HK-2 (cell line): Measurements from ENCODE around the gene CASTOR1.

Experiments used
- DNase-seq: peaks from one replicate; pipeline ENCODE4 v3.0.0-alpha.2; 2018; ENCODE audit not compliant: unreplicated experiment

CASTOR1 gene

DNA sequence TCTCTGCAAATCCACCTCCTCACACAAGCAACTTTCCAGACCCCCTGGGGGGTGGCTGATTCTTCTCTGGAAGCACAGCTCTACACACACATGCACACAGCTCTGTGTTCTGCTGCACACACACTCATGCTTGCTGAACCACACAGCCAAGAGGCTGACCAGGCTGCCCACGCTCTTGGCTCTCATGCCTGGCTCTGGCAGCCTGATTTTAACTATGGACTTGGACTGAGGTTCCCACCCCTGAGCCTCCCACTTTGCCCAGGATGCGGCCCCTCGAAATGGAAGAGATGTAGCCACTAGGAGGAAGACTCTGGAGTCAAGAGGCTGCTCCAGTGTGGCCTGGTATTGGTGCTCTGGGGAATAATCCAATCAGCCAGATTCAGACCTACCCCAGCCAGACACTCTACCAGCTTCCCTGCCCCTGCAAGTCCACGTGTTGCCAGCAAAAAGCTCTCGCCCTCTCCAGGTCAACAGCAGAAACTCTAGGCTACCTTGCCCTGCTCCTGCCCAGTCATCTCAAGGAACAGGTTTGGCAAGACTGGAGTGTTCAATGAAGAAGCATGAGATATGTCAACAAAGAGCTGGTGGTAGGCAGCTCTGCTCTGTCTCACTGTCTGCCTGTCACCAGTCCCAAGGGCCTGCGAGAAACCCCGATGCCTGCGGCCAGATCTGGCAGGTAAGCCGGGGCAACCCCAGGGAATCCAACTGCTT lies 8.8 kb upstream of the CASTOR1 start:
- no peak for DNase-seq

DNA sequence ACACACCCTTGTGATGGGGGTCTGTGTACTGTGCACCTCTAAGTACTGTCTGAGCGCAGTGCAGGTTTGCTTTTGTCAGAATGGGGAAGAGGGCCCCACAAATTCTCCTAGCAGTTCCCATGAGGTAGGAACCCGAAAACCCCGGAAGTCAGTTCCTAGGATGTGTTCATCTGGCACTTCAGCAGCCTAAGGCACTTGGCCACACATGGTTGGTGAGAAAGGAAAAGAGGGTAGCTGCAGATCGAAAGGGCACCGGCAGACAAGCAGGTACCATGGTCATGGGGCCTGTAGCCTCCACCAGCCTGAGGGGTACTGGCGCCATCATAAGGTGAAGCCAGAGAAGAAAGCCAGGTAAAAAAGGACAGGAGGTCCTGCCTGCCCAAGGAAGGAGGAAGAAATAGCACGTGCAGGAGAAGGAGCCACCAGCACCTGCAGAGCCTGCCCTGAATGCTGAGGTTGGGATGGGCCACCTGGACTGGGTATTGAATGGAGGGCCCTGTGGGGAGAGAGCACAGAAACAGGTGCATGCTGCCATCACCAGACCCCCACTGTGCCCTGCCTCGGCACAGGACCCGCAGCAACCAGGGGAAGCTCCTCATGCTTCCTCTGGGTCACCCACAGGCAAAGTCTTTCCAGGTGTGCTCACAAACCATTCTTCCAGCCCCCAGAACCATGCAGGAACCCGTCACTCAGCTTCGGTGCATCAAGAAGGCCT lies 8.1 kb upstream of the CASTOR1 start:
- DNase-seq, result no peak

DNA sequence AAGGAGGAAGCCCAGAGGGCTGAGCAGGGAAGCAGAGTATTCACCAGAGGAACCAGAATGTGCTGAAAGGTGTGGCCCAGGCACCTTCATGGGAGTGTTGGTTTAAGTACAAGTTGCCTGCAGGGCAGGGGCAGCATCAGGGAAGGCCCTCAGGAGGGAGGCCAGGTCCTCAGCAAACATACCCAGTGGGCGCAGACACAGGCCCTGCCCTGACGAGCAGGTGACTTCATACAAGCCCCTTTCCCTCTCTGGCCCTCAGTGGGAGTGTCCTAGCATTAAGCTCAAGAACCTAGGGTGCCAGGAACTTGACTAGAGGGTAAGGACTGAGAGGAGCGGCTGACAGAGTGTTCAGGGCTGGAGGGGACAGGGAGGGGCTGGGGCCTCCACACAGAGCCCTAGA lies 7.5 kb upstream of the CASTOR1 start:
- no peak for DNase-seq

DNA sequence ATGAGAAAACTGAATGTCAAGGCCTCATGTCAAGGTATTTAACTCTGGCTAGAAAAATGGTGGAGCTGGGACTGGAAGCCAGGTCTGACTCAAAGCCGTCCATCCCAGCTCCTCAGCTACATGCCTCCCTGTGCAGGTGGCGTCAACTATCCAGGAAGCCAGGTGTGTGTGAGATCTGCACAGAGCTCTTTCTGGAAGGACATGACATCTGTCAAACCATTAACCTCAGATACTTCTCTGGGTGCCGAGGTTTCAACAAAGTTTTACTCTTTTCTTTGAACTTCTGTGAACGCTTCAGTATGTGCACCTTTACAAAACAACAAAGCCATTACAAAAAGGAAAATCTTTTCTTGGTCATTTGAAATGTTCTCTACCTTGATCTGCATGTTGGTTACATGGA lies 7.0 kb upstream of the CASTOR1 start:
- DNase-seq, result no peak

DNA sequence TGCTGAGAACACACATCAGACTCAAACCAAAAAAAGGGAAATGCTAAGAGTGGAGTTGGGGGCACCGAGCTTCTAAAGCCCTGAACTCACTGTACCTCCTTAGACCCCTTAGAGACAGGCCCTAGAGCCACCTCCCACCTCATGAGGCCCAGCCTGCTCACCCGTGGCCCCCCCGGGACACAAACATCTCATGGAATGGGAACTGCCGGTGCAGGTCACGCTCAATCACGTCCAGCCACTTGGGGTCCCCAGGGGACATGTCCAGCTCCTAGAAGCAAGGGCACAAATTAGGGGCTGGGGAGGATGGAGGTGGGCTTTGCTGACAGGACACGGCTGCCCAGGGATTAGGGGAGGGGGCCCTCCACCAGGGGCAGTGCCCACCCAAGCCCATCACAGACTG lies 6.3 kb upstream of the CASTOR1 start:
- no peak for DNase-seq

DNA sequence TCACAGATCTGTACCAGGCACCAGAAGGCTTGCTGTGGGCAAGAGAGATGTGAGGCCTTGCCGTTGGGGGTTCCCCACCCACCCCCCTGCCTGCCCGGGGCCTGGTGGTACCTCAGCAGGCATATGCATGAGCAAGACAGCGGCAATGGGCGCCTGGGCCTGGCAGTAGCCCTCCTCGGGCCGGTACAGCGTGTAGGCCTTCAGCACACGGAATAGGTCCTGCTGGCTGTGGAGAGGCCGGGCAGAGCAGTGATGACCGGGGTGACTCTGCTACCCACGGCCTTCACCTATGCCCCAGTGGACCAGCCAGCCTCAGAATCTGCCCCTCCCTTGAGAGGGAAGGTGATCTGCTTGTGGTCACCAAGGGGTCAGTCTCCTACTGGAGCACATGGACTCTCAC lies 5.5 kb upstream of the CASTOR1 start:
- no peak for DNase-seq

DNA sequence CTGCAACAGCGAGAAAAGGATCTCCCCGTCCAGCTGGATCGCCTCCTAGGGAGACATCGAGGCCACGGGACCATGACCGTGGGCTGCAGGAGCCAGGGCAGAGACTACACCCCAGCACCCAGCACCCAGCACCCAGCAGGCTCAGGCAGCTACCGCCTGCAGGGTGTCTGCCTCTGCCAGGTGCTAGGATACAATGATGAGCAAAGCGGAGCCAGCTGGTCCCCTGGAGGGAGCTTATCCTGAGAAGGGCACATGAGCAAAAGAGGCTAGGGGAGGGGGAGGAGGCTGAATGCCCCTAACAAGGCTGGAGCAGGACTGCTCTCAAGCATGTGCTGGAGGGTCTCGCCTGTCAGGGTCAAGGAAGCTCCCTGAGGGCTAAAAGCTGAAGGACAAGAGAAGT lies 4.8 kb upstream of the CASTOR1 start:
- DNase-seq, result no peak

DNA sequence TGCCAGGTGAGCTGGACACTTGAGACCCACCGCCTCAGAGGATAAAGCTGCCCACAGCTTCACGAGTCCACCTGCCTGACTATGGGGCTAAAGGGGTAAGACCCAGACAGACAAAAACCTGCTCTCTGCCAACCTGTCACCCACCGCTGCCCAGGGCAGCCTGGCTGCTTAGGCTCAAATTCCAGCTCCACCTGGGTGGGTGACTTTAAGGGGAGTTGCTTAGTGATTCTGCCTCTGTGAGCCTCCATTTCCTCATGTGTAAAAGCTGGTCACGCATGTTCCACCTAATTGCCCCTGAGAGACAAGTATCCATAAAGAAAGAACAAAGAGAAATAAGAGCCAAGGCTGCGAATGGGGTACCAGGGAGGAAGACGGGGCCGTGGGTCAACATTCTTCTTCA lies 3.7 kb upstream of the CASTOR1 start:
- DNase-seq, result no peak

DNA sequence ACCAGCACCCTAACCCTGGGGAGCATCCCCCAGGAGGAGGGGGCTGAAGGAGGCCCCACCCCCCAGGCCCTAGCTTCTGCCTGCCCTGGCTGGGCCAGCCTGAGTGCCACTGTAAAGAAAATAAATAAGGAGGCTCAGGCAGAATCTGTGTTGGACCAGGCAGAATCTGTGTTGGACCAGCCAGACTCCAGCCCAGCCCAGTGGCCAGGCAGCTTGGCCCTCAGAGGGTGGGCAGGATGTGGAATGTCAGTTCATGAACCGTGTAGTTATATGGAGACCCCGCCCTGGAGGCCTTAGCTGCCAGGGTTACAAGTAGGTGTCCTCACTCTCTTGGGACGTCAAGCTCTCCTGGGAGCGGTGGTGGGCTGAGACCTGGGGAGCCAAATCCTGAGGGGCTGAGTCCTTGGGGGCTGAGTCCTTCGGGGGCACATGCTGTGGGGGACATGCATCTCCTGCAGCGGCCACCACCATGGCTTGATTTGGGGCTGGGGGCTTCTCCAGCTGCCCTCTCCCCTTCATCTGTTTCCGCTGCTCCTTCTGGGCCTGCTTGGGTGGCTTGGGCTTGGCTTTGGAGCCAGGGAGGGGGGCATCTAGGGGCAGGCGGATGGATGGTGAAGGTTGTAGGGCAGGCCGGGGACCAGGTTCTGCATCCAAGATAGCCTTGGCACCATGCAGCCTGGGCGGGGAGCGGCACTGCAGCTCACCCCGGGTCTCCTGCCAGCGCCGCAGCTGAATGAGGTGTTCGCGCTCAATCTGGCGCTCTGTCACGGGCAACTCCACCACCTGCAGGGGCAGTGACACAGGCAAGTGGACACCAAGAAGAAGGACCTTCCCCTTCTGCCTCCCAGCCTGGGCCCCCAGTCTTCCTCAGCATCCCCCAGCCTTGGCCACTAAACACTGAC lies 3.0 kb upstream of the CASTOR1 start:
- no peak for DNase-seq

DNA sequence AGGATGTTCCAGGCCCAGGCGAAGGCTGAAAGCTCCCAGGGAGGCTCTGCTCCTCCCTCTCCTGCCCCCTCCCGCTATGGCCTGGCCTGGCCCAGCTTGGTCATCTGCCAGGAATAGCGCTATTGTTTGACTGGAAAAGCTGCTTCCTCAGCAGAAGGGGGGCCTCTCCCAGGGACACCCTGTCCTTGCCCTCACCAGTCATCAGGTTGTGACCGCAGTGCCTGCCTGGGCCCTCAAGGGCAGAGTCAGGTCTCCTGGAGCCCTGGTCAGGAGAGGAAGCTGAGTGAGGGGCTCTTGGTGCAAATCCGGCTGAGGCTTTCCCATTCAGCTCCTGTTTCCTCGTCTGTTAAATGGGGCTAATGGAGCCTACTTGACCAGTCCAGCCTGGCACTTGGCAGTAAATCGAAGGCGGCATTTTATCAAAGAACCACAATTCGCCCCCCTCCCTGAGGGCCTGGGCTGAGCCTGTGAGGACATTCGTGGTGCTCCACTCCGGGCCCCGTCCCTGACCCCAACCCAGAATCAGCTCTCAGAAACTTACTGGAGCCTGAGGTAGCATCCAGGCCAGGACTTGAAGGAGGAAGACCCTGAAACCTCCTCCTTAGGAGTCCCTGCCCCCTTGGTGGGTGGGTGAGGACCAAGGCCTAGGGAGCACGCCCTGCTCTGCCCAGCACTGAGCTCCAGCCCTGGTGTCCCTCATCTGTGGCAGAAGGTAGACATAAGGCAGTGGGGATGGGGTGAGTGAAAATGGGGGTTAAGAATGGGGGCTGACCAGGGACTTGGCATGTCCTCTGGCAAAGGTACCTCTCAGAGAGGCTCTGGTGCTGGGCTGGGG lies 2.0 kb upstream of the CASTOR1 start:
- DNase-seq, result peak; percentile 76

DNA sequence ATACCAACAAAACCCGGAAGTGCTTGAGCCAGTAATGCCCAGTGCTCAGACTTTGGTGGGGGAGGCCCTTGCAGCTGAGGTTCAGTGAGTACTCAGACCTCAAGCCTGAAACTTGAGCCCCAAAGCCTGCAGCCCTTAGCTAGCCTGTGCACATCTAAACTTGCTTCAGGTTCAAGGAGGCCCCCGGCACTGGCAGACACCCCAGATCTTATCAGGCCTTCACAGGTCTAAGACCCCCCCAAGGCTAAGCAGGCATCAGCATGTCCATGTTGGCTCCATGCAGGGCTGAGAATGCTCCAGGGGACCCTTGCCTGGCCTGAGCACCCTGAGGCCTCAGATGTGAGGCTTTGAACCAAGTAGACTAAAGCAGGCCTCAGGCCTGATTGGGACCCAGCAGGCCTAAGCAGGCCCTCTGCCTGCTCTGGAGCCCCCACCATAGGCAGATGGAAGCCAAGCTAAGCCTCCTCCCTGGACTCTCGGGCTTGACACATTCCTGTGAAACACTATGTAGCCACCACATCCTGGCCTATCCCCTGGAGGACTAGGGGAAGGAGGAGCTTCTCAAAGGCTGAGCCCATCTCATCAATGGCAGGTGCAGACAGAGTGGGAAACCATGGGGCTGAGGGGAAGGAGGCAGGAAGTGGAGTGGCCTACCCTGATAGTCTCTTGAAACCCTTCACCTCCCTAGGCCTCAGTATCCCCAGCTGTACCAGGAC lies 1.2 kb upstream of the CASTOR1 start:
- peak; percentile 61 for DNase-seq

DNA sequence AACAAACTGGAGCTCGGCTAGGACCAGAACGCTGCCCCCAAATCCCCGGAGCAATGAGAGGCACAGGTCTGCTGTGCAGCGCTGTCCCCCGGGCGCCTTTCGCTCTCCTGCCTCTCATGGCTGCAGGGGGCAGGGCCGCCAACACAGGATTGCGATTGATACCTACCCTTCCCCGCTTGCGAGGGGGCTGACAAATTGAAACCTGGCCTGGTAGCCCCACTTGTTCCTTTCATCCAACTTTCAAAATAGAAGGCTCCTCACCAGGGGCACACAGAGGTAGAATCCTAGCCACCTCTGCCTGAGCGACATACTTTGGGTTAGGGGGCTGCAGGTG lies 642 bp upstream of the CASTOR1 start:
- no peak for DNase-seq

DNA sequence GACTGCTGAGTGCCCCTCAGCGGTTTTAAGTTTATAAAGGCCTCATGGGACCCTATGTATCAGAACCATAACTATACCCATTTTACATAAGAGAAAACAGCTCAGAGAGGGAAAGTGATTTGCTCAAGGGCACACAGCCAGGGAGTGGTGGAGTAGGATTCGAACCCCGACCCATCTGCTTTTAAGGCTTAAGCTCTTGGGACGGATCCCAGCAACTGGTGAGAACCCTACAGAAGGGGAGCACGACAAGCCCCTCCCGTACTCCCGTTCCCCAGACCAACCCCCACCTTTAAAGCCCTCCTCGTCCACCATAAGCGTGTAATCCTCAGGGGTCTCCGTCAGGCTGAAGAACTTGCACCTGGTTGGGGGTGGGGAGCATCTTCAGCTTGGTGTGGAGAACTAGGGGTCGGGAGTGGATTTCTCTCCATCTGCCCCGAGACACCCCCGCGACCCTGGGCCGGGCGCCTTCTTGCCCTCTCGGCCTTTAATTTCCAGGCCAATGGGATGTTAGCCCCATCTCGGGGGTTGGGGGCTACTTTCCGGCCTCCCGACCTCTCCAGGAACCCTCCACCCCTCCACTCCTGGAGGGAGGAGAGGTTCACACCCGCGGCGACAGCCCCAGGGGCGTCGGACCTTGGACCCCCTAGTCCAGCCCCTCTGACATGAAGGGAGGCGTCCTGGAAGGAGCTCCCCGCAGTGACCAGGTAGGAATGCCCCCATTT lies 725 bp downstream of the CASTOR1 start:
- DNase-seq, result no peak

DNA sequence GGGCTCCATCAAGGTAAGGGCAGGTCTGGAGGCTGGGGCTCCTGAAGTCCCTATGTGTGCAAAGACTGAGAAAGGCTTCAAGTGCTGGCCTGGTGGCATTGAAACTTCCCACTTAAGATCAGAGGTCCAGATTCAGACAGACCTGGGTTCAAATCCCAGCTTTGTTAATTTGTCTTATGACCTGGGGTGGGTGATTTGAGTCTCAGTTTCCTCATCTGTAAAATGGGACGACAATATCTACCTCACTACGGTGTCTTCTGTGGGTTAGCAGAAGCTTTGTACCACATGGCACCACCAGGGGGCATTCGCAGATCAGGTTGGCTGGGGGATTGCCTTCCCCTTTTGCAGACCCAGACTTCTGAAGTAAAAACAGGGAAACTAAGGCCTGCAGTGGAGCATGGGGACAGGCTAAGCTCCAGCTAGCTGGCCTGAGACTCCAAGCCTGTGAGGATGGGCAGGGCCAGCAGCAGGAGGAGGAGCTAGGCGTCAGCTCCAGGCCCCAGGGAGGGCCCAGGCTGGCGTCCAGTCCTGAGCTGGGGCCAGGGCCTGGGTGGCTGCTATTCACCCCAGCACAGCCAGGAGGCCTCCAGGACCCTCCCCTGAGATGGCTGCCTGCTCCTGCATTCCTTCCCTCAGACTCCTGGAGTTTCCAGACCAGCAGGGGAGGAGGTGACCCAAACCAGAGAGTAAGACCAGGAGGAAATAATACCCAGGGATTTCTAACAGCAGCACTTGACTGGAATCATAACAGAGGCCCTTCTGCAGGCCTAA lies 1.5 kb downstream of the CASTOR1 start:
- DNase-seq, result peak; percentile 87

DNA sequence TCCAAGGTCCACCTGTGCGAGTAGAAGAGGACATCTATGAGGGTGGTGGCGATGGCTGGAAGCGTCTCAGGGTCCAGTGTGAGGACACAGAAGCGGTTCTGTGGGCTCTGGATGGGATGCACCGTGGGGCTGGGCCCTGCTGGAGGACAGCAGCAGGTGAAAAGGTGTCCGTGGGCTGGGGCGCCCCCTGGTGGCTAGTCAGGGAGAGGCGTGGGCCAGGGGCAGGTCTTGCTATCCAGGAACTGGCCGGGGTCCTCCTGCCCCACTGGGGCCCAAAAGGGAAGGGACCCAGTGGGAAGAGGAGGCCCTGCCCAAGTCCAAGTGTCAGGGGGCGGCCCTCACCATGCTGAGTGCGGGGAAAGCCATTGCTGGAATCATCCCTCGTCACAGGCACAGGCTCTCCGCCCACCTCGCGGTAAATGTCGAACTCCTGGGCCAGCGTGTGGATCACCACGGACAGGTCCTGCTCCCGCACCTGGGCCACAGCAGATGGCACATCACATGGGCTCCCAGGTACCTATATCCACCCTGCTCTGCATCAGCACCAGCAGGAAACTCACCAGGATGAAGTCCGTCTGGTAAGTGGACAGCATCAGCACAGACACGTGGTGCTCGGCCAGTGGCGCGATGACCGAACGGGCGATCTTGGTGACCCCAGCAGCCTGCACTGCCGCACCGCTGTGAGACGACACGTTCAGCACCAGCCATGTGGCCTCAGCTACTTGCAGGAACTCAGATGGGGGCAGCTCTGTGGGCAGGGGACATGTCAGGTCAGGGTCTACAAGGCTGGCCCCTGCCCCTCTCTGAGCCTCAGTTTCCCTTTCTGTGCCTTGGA lies 2.3 kb downstream of the CASTOR1 start:
- DNase-seq, result peak; percentile 82

DNA sequence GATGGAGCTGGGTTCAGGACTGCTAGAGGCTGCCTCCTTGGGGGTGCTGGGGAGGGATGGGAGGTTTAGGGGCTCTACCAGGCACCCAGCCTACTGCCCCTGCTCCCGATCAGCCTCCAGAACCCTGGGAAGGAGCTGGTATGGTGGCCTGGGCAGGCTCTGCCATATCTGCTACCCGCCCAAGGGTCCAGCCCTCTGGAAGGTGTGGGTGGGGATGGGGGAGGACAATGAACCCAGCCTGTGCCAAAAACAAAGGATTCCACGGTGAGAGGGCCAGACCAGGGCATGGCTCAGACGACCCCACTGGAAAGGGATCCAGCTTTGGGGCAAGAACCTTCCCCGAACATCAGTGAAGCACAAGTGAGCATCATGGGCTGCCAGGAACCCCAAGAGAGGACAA lies 3.0 kb downstream of the CASTOR1 start:
- DNase-seq, result no peak

DNA sequence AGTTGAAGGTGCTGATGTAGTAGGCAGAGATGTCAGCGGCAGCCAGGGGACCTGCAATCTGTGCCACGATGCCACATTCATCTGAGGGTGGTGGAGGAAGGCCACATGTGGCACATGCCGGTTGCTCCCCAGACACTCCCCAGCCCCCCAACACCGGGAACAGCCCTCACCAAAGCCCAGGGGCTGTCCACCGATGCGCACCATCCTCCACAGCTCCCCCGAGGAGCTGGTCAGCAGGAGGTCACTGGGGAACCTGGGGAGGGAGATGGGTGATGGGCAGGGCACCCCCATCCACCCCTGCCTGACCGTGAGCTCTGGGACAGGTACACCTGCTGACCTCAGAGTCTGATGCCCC lies 3.5 kb downstream of the CASTOR1 start:
- DNase-seq, result no peak

DNA sequence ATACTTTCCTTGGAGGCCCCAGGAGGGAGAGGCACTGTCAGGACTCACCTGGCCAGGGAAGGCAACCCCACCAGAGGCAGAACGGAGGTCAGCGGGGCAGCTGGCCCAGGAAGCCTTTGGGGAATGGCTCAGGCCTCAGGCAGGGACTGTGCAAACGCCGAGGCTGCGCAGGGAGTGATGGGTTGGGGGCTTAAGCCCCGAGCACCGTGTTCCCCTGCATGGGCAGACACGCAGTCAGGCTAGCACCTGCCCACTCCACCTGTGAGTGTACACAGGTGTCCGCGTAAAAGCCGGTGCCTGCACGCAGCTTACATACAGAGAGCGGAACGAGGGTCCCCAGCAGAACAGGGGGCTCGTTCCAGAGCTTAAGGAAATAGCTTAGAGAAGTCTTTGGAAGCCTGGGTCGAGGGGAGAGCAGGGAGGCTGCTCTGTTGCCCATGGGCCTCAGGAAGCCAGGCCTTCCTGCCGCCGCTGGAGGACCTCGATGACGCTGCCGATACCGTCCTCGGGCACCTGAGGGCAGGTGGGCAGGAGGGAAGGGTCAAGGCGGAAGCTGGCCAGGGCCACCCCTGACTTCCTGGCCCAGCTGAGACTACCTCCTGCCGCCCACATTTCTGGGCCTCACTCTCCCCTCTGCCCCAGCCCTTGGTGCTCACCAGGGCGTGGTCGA lies 4.0 kb downstream of the CASTOR1 start:
- DNase-seq, result no peak
